HG03196 (cell line): ENCODE measurements around the gene UGT1A8.
"Not testable (repeated sequence)": the region's sequence is repeated elsewhere in the genome, so short reads cannot be mapped to it uniquely, and the experiment has no call there.

Experiments
- ATAC-seq: cut with Tn5 transposase; IDR thresholded peaks from one replicate; pipeline ENCODE4 v1.9.1; 2021; ENCODE audit not compliant: unreplicated experiment

The UGT1A8 gene

DNA sequence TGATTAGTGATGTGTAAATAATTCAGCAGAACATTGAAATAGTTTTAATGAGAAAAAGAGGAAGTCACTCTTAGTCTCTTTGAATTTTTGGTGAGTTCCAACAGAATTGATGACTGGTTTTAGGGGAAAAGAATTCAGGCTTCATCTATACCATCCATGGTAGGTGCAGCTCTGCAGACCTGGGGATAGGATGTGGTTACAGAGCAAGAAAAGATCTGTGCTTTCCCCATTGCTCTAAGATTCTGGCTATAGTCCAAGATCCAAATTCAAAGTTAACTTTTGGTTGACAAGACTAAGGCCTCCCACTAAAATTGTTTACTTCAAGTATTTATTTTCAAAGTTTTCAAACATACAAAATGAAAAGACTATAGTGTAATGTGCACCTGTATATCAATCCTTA, 22.4 kb downstream of the UGT1A8 start:
- no peak for ATAC-seq

- no peak for ATAC-seq
Observed at GRCh38 chr2:233643128-233643527, 25.7 kb downstream of the UGT1A8 start.

GRCh38 chr2:233646033-233646432, 28.6 kb downstream of the UGT1A8 start:
- ATAC-seq = not testable (repeated sequence)

DNA sequence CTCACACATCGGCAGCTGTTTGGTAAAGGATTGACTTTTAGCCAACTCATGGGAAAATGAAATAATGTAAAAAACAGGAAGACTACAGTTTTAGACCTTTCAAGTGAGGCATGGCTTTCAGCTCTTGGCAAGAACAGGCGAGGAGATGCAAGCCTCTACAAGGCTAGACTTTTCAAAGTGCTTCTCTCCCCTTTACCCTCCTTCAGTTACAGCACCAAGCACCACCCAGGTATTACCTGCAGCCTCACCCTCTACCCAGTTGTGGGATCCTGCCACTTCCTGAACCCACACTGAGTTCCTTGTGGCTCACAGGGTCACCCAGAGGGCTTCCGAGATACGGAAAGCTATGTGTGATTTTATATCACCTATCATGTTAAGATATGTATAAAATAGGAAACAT, 33.5 kb downstream of the UGT1A8 start:
- ATAC-seq = no peak

DNA sequence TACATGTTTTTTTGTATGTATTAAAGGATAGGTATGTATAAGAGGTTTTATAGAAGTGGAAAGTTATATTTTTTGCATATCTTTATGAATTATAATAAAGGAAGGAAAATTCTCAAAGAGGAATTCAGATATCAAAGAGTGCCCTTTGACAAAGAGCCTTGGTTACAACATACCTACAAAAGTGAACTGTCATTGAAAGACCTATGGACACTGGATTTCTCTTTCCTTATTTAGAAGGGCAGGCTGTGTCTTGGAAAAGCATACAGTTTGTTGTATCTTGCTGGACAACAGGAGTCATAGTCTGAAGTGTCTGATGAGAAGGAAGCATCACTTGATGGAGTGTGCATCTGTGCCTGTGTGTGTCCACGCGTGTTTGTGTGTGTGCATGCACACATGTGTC, 34.0 kb downstream of the UGT1A8 start:
- ATAC-seq = no peak

DNA sequence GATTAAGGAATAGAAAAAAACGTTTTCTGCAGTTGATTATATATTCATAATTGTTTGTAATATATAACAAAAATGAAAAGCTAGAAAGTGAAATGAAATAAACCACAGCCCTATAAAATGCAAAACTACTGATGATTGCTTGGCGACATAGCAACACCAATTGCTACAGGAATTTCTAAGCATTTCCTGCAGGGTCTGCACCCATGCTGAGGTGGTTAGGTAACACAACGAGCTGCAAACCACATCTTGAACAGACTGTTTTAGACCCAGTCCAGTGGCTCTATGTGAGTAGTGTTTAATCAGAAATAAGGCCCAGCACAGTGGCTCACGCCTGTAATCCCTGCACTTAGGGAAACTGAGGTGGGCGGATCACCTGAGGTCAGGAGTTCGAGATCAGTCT, 37.1 kb downstream of the UGT1A8 start:
- ATAC-seq = no peak

DNA sequence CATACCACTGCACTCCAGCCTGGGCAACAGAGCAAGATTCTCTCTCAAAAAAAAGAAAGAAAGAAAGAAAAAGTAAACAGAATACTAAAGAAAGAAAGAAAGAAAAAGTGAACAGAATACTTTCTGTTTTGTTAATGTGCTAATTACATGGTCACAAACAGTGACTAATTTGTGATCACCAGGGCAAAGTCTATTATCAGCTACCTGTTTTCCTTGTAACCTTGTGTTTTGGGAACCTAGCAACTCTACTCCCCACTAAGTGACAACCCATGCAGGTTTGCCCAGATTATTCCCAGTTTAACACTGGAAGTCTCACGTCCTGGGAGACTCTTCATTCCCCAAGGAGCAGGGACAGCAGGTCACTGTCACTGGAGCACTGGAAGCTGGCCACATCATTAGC, 37.6 kb downstream of the UGT1A8 start:
- ATAC-seq = no peak

- not testable (repeated sequence) for ATAC-seq
Observed at GRCh38 chr2:233655943-233656342, 38.5 kb downstream of the UGT1A8 start.

- no peak for ATAC-seq
Observed at GRCh38 chr2:233656443-233656842, 39.0 kb downstream of the UGT1A8 start.

DNA sequence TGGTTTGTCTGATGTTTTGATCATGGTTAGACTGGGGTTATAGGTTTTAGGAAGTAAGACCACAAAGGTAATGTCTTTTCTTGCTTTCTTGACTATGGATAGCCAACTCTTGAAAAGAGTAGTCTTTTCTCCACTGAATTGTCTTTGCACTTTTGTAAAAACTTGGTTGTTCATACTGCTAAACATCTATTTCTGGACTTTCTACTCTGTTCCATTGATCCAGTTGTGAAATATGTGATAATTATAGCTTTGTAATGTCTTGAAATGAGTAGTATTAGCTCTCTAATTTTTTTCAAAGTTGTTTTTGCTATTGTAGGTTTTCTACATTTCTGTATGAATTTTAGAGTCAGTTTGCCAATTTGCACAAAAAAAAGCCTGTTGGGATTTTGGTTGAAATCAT, 41.2 kb downstream of the UGT1A8 start:
- ATAC-seq = no peak

GRCh38 chr2:233663911-233664310, 46.5 kb downstream of the UGT1A8 start:
- ATAC-seq = no peak

DNA sequence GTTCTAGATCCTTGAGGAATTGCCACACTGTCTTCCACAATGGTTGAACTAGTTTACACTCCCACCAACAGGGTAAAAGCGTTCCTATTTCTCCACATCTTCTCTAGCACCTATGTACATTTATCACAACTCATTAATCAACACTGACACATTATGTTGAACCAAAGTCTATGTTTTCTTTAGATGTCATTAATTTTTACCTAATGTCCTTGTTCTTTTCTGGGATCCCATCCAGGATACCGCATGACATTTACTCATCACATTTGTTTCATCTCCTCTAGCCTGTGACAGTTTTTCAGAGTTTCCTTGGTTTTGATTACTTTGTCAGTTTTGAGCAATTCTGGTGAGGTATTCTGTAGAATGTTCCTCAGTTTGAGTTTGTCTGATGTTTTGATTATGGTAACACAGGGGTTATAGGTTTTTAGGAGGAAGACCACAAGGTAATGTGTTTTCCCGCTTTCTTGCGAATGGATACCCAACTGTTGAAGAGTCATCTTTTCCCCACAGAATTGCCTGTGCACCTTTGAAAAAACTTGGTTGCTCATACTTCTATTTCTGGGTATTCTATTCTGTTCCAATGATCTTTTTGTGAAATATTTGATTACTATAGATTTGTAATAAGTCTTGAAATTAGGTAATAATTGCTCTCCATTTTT, 51.3 kb downstream of the UGT1A8 start:
- ATAC-seq = no peak

DNA sequence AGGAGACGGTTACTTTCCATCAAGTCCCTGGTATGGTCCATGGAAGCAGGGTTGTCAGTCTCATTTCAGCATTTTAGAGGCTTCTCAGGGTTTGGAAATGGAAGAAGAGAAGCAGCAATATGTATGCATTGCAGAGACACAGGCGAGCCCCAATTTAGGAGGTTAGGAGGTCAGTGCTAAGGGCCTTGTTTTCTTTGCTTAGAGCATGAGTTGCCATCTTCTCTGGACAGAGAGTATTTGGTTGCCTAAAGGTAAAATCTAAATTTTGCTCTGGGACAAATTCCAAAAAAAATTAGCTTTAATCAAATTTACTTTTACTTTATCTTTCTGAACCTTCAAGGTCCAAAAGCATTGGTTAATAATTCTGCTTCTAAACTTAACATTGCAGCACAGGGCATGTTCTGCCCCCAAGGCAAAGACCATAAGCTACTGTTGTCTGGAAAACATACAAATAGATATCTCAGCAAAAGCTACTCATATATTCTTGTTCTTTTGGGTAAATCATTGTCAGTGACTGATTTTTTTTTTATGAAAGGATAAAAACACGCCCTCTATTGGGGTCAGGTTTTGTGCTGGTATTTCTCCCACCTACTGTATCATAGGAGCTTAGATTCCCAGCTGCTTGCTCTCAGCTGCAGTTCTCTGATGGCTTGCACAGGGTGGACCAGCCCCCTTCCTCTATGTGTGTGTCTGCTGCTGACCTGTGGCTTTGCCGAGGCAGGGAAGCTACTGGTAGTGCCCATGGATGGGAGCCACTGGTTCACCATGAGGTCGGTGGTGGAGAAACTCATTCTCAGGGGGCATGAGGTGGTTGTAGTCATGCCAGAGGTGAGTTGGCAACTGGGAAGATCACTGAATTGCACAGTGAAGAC, 54.1 kb downstream of the UGT1A8 start, which contains the start of gene UGT1A9:
TSS of gene UGT1A9 (plus strand) at position 609 of the 872 bp plus-strand sequence. CDS start at position 646, 37 bp downstream.
- no peak for ATAC-seq

DNA sequence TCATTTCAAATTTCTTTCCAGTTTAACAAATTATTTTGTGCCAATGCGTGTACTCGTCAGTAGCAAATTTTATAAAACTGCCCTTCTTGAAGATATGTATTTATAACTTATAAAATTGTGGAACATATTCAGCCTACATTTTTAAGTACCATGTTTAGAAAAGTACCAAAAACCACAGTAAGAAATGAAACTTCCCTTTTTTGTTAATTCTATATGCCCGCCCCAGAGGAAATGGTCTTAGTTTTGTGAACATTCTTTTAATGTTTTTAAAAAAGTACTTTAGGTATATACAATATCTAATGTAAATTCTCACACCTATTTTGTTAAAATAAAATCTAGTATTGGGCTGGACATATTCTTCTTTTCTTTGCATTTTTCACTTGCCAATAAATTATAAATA, 55.5 kb downstream of the UGT1A8 start:
- no peak for ATAC-seq

DNA sequence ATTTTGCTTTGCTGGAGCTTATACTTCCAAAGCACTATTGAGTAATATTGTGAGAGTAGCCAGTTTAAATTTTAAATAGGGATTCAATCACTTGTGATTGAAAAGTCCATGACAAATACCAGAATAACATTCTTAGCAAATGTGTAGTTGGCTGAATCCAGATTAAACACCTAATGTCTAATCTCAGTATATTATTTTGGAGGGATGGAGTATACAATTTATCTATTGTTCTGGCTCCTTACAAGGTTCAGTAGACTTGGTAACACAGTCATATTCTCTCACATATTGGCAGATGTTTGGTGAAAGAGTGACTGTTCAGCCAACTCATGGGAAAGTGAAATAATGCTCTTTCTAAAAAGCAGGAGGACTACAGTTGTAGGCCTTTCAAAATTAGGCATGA, 56.5 kb downstream of the UGT1A8 start:
- ATAC-seq = no peak

DNA sequence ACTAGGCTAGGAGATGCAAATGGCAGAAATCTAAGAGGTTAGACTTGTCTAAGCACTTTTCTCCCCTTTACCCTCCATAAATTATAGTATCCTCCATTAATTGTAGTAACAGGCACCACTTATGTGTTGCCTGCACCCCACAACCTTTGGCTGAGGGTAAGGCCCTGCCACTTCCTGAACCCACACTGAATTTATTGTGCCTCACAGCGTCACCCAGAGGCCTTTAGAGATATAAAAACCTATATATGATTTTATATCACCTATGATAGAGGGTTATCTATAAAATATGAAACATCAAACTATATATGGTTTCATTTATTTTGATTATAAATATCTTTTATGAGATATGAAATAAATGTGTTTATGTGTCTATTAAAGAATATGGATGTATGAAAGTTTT, 56.9 kb downstream of the UGT1A8 start:
- ATAC-seq = no peak

DNA sequence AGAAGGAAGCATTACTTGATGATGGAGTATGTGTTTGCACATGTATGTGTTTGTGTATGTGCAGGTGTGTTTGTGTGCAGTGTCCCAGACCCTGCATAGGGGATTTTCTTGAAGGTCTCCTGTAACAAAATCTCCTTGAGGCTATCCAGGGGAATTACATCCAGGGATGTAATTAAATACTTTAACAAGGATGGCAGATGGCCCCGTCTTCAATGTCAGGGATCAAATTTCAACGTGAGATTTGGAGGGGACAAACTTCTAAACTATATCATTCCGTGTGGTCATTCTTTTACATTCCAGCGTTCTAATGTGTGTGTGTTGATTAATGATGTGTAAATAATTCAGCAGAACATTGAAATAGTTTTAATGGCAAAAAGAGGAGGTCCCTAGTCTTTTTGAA, 57.6 kb downstream of the UGT1A8 start:
- no peak for ATAC-seq

GRCh38 chr2:233676046-233676445, 58.6 kb downstream of the UGT1A8 start:
- ATAC-seq = no peak

- ATAC-seq = no peak
Observed at GRCh38 chr2:233679196-233679595, 61.8 kb downstream of the UGT1A8 start.

- ATAC-seq = no peak
Observed at GRCh38 chr2:233680361-233681045, 63.1 kb downstream of the UGT1A8 start.

DNA sequence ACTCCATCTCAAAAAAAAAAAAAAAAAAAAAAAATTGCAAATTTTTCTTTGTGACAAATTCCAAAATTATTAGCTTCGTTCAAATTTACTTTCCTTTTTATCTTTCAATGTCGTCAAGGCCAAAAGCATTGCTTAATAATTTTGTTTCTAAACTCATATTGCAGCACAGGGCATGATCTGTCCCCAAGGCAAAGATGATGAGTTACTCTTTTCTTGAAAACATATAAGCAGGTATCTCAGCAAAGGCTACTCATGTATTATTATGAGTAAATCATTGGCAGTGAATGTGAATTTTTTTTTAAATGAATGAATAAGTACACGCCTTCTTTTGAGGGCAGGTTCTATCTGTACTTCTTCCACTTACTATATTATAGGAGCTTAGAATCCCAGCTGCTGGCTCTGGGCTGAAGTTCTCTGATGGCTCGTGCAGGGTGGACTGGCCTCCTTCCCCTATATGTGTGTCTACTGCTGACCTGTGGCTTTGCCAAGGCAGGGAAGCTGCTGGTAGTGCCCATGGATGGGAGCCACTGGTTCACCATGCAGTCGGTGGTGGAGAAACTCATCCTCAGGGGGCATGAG, 64.2 kb downstream of the UGT1A8 start, which contains the start of gene UGT1A7:
TSS of gene UGT1A7 (plus strand) at position 381 of the 579 bp plus-strand sequence. CDS start at position 418, 37 bp downstream.
- no peak for ATAC-seq
